Measurements from ENCODE around the gene MPV17L2.

DNA sequence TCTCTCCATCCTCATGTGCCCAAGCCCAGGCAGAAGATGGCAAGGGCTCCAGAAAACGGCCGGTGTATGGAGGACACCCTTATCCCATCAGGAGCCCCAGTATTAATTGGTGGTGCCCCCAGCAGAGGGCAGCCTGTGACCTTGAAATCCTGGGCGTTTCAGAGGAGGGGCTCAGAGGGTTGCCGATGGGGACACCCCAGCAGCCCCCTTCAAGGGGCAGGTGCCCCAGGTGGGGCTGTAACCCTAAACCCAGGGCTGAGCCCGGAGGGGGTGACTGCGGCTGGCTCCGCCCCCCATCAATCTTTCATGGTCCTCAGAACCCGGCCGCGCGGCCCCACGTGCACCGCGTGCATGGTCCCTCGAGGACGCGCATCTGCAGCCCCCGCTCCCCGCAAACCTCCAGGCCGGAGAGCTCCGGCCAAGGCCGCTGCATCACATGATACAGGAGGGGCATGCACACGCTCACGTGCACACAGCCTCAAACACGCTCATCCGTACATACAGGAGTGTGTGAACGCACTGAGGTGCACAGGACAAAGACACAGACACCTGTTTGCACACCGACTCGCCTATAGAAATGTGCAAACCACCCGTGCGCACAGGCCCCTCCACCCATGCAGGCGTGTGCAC lies 9.9 kb downstream of the MPV17L2 start:
- TF ChIP-seq, protein P1, sequence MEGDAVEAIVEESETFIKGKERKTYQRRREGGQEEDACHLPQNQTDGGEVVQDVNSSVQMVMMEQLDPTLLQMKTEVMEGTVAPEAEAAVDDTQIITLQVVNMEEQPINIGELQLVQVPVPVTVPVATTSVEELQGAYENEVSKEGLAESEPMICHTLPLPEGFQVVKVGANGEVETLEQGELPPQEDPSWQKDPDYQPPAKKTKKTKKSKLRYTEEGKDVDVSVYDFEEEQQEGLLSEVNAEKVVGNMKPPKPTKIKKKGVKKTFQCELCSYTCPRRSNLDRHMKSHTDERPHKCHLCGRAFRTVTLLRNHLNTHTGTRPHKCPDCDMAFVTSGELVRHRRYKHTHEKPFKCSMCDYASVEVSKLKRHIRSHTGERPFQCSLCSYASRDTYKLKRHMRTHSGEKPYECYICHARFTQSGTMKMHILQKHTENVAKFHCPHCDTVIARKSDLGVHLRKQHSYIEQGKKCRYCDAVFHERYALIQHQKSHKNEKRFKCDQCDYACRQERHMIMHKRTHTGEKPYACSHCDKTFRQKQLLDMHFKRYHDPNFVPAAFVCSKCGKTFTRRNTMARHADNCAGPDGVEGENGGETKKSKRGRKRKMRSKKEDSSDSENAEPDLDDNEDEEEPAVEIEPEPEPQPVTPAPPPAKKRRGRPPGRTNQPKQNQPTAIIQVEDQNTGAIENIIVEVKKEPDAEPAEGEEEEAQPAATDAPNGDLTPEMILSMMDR (IDR thresholded peaks at IDR 0.05), result peak; percentile 12 to 37 (median 27)
- TF ChIP-seq POLR2AphosphoS5 (IDR thresholded peaks at IDR 0.05) (no peak), POLR2A (IDR thresholded peaks at IDR 0.05; ENCODE audit: low read depth) (no peak), EP300 (IDR thresholded peaks at IDR 0.05) (no peak)
